Measurements from ENCODE around the gene MMP25. TPM values are rescaled to one million over a fixed set of nuclear protein-coding genes. Genes with fewer than 3 reads are reported as not detected.
A peak's percentile ranks its signal among the peaks of the same experiment; 100 is the strongest.

The MMP25 gene
- total RNA-seq, 1 donor from 2014 or later, result 0.13 TPM

DNA sequence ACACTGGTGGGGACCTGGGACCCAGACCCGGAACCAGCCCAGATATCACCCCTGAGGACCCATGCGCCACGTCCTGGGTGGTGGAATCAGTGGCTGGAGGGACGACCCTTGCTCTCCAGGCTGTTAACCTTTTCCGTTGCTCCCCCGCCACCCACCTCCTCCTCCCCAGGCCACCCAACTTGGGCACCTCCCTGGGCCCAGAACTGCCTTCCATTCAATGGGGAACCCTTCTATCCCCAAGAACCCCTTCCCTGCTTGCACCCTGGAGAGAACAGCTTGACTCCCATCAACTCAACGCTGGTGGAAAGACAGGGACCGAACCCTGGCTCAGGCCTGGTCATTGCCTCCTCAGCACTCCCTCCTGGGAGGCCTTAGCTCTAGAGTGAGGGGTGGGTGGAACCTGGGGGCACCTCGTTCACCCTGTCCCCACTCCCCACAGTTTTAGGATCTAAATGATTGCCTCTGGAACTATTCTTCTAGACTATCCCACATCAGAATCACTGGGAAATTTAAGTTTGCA is 13.4 kb downstream of the MMP25 start:
- Mint-ChIP-seq H3K27me3 (no peaks in the 10 kb centered on the region), H3K4me3 (peak overlapping the region; percentile 83), H3K9me3 (no peaks in the 10 kb centered on the region), H3K4me1 (peaks cover 13% of the 10 kb centered on the region), H3K36me3 (ENCODE audit: low read depth) (peaks cover 1% of the 10 kb centered on the region), H3K27ac (peak overlapping the region; percentile 70)
- no peak for DNase-seq
- ATAC-seq (ENCODE audit: low read depth), result no peak
- TF ChIP-seq, protein P1, sequence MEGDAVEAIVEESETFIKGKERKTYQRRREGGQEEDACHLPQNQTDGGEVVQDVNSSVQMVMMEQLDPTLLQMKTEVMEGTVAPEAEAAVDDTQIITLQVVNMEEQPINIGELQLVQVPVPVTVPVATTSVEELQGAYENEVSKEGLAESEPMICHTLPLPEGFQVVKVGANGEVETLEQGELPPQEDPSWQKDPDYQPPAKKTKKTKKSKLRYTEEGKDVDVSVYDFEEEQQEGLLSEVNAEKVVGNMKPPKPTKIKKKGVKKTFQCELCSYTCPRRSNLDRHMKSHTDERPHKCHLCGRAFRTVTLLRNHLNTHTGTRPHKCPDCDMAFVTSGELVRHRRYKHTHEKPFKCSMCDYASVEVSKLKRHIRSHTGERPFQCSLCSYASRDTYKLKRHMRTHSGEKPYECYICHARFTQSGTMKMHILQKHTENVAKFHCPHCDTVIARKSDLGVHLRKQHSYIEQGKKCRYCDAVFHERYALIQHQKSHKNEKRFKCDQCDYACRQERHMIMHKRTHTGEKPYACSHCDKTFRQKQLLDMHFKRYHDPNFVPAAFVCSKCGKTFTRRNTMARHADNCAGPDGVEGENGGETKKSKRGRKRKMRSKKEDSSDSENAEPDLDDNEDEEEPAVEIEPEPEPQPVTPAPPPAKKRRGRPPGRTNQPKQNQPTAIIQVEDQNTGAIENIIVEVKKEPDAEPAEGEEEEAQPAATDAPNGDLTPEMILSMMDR (IDR thresholded peaks at IDR 0.05), result no peak
- ChIA-PET POLR2A (interaction anchor here (0.6 to 2.9 kb wide), 15 partner anchors 9 to 1413 kb away, joined by 3 to 31 read pairs (median 5); partner anchors contain the start of genes ZNF213 and ZNF263), CTCF (interaction anchor here (0.6 to 3.0 kb wide), 11 partner anchors 11 to 108 kb away, joined by 3 to 61 read pairs (median 6); no protein-coding TSS in a partner anchor)
- intact Hi-C loops (cut with micrococcal nuclease), result loop anchor here (1.0 to 2.0 kb wide), 10 partner anchors 13 to 441 kb away; partner anchors contain the start of gene MMP25

DNA sequence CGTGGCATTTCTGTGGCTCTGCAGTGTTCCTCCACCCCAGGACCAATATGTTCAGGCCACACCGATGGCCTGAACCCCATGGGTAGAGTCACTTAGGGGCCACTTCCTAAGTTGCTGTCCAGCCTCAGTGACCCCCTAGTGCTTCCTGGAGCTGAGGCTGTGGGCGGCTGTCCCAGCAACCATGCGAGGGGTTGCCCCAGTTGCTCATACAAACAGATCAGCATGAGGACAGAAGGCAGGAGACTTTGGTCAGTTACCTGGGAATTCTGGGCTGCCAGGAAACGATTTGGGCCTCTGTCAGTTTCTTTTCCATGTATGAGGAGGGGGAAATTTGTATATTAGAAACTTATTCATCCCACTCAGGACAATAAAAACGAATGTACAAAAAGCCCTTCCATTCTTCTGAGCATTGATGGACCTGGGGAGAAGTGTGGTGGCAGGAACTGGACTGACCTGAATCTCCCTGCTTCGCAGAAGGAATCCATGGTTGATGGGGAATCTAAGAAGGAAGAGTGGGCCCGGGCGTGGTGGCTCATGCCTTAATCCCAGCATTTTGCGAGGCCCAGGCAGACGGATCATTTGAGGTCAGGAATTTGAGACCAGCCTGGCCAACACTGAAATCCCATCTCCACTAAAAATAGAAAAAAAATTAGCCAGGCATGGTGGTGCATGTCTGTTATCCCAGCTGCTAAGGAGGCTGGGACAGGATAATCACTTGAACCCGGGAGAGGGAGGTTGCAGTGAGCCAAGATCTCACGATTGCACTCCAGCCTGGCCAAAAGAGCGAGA is 14.2 kb downstream of the MMP25 start:
- CTCF ChIA-PET, result interaction anchor here (1.0 to 3.0 kb wide), 7 partner anchors 10 to 105 kb away, joined by 4 to 61 read pairs (median 8); no protein-coding TSS in a partner anchor
- DNase-seq, result no peak
- H3K4me1 Mint-ChIP-seq, result peaks cover 7% of the 10 kb centered on the region
- POLR2A ChIA-PET, result interaction anchor here (2.5 to 2.9 kb wide), 3 partner anchors 15 to 74 kb away, joined by 17 to 31 read pairs (median 18); partner anchors contain the start of gene ZNF213
- peaks cover 1% of the 10 kb centered on the region for H3K36me3 Mint-ChIP-seq (ENCODE audit: low read depth)
- H3K27me3 Mint-ChIP-seq, result no peaks in the 10 kb centered on the region
- peak overlapping the region; percentile 70 for H3K27ac Mint-ChIP-seq
- ATAC-seq (ENCODE audit: low read depth), result no peak
- TF ChIP-seq, protein P1 (IDR thresholded peaks at IDR 0.05), result no peak
- peak overlapping the region; percentile 83 for H3K4me3 Mint-ChIP-seq
- H3K9me3 Mint-ChIP-seq, result no peaks in the 10 kb centered on the region
- intact Hi-C loops (cut with micrococcal nuclease), result no loop called here

DNA sequence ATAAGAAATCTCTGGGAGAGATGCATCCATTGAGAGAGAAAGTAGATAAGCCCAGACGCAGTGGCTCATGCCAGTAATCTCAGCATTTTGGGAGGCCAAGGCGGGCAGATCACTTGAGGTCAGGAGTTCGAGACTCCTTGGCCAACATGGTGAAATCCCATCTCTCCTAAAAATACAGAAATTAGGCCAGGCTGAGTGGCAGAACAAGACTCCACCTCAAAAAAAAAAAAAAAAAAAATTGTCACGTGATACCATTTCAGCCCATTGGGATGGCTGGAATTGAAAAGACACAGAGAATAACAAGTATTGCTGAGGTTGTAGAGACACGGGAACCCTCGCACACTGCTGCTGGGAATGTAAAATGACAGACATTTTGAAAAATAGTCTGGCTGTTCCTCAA is 16.2 kb downstream of the MMP25 start:
- ChIA-PET POLR2A (no interaction called here), CTCF (interaction anchor here (4.2 kb wide), 1 partner anchor 67 kb away, joined by 19 read pairs; no protein-coding TSS in a partner anchor)
- no peak for ATAC-seq (ENCODE audit: low read depth)
- no peaks in the 10 kb centered on the region for H3K9me3 Mint-ChIP-seq
- intact Hi-C loops (cut with micrococcal nuclease), result no loop called here
- no peaks in the 10 kb centered on the region for H3K27me3 Mint-ChIP-seq
- no peak for DNase-seq
- H3K4me3 Mint-ChIP-seq, result no peak overlapping the region
- peaks cover 12% of the 10 kb centered on the region for H3K4me1 Mint-ChIP-seq
- H3K36me3 Mint-ChIP-seq (ENCODE audit: low read depth), result peaks cover 1% of the 10 kb centered on the region
- no peak overlapping the region for H3K27ac Mint-ChIP-seq
- TF ChIP-seq, protein P1 (IDR thresholded peaks at IDR 0.05), result no peak

DNA sequence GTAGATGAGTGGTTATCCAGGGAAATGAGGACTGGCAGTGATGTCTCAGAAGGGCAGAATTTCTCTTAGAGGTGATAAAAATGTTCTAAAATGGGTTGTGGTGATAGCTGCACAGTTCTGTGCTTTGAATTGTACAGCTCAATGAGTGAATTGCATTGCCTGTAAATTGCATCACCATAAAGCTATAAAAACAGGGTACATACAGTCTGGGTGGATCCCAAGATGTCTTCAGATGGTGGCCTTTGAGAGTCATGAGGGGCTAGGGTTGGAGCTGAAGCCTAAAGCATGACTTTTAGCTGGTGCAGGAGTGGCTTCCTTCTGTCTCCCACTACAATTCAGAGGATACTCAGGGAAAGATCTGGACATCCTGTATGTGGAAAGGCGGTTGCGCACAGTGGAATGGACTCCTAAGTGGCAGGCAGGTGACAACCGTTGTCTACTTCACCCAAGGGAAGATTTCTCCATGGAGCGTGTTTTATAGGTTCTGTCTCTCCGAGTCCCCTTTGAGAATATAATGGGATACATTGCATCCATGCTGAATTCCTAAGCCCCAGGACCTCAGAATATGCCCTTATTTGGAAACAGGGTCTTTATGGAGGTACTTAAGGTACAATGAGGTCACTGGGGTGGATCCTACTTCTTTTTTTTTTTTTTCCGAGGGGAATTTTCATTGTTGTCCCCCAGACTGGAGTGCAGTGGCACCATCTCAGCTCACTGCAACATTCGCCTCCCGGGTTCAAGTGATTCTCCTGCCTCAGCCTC is 17.4 kb downstream of the MMP25 start:
- TF ChIP-seq, protein P1 (IDR thresholded peaks at IDR 0.05), result no peak
- H3K4me1 Mint-ChIP-seq, result peaks cover 16% of the 10 kb centered on the region
- peaks cover 1% of the 10 kb centered on the region for H3K36me3 Mint-ChIP-seq (ENCODE audit: low read depth)
- no peak overlapping the region for H3K27ac Mint-ChIP-seq
- DNase-seq (no peak), ATAC-seq (ENCODE audit: low read depth) (no peak)
- H3K4me3 Mint-ChIP-seq, result no peak overlapping the region
- intact Hi-C loops (cut with micrococcal nuclease), result no loop called here
- no peaks in the 10 kb centered on the region for H3K27me3 Mint-ChIP-seq
- POLR2A ChIA-PET, result interaction anchor here (0.6 to 1.0 kb wide), 3 partner anchors 11 to 214 kb away, joined by 3 to 10 read pairs (median 7); no protein-coding TSS in a partner anchor
- CTCF ChIA-PET, result interaction anchor here (0.8 to 4.2 kb wide), 2 partner anchors 66 to 102 kb away, joined by 4 to 19 read pairs; no protein-coding TSS in a partner anchor
- no peaks in the 10 kb centered on the region for H3K9me3 Mint-ChIP-seq
